Measurements from ENCODE around the gene NDUFV1. TPM values are rescaled to one million over a fixed set of nuclear protein-coding genes. Genes with fewer than 3 reads are reported as not detected.
A peak's percentile ranks its signal among the peaks of the same experiment; 100 is the strongest.

Gene NDUFV1
- total RNA-seq, 2 experiments from 2014 or later, result 250 to 258 TPM

- Mint-ChIP-seq H3K4me1 (ENCODE audit: low read depth) (peaks cover 11% of the 10 kb centered on the region), H3K36me3 (ENCODE audit: low read depth) (no peaks in the 10 kb centered on the region), H3K27me3 (ENCODE audit: low read depth) (peaks cover 33% of the 10 kb centered on the region), H3K4me3 (no peak overlapping the region), H3K9me3 (ENCODE audit: insufficient read depth) (no peaks in the 10 kb centered on the region), H3K27ac (no peak overlapping the region)
- ATAC-seq (no peak), DNase-seq (peak; percentile 30)
- ChIA-PET CTCF (interaction anchor here (0.9 to 5.7 kb wide), 3 partner anchors 10 to 53 kb away, joined by 4 to 20 read pairs (median 9); partner anchors contain the start of gene NUDT8), POLR2A (no interaction called here)
Observed at GRCh38 chr11:67576735-67577475, 29.8 kb upstream of the NDUFV1 start.

DNA sequence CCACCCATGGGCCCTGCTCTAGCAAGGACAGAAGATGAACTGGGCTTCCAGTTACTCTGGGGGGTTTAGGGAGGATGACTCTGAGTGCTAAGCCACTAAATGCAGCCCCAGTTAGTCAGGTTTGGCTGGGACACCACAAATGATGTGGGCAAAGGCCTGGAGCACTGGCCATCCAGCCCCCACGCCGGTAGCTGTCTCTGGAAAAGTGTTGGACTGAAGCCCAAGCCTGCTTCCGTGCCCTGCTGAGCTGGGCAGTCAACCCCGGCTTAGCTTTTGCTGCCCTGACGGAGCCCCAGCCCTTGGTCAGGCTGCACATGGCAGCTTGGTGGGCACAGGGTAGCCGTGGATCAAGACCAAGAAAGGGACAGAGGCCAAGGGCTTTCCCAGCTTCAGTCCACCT, 28.8 kb upstream of the NDUFV1 start:
- Mint-ChIP-seq H3K27me3 (ENCODE audit: low read depth) (peaks cover 35% of the 10 kb centered on the region), H3K9me3 (ENCODE audit: insufficient read depth) (no peaks in the 10 kb centered on the region), H3K4me1 (ENCODE audit: low read depth) (peaks cover 21% of the 10 kb centered on the region), H3K36me3 (ENCODE audit: low read depth) (no peaks in the 10 kb centered on the region), H3K27ac (no peak overlapping the region), H3K4me3 (no peak overlapping the region)
- ChIA-PET CTCF (interaction anchor here (2.5 to 5.7 kb wide), 2 partner anchors 11 to 52 kb away, joined by 9 to 20 read pairs; partner anchors contain the start of gene NUDT8), POLR2A (no interaction called here)
- ATAC-seq (no peak), DNase-seq (no peak)

- DNase-seq, result no peak
- no peak overlapping the region for H3K4me3 Mint-ChIP-seq
- ChIA-PET POLR2A (no interaction called here), CTCF (interaction anchor here (5.7 kb wide), 1 partner anchor 48 kb away, joined by 20 read pairs; the partner anchor contains the start of gene NUDT8)
- no peaks in the 10 kb centered on the region for H3K9me3 Mint-ChIP-seq (ENCODE audit: insufficient read depth)
- H3K36me3 Mint-ChIP-seq (ENCODE audit: low read depth), result peaks cover 22% of the 10 kb centered on the region
- no peak for ATAC-seq
- peaks cover 47% of the 10 kb centered on the region for H3K4me1 Mint-ChIP-seq (ENCODE audit: low read depth)
- H3K27me3 Mint-ChIP-seq (ENCODE audit: low read depth), result peaks cover 28% of the 10 kb centered on the region
- no peak overlapping the region for H3K27ac Mint-ChIP-seq
Observed at GRCh38 chr11:67581469-67581868, 25.3 kb upstream of the NDUFV1 start.

DNA sequence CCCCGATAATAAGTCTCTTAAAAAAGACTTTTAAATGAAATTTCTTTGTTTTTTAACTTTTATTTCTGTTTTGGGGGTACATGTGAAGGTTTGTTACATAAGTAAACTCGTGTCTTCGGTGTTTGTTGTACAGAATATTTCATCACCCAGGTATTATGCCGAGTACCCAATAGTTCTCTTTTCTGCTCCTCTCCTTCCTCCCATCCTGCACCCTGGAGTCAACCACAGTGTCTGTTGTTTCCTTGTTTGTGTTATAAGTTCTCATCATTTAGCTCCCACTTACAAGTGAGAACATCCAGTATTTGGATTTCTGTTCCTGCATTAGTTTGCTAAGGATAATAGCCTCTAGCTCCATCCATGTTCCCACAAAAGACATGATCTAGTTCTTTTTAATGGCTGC, 24.7 kb upstream of the NDUFV1 start:
- POLR2A ChIA-PET, result no interaction called here
- DNase-seq (no peak), ATAC-seq (no peak)
- CTCF ChIA-PET, result interaction anchor here (0.9 to 1.6 kb wide), 6 partner anchors 9 to 66 kb away, joined by 3 to 9 read pairs (median 4); partner anchors contain the start of gene NUDT8
- H3K4me3 Mint-ChIP-seq, result no peak overlapping the region
- peaks cover 28% of the 10 kb centered on the region for H3K27me3 Mint-ChIP-seq (ENCODE audit: low read depth)
- H3K4me1 Mint-ChIP-seq (ENCODE audit: low read depth), result peaks cover 51% of the 10 kb centered on the region
- H3K9me3 Mint-ChIP-seq (ENCODE audit: insufficient read depth), result no peaks in the 10 kb centered on the region
- peaks cover 27% of the 10 kb centered on the region for H3K36me3 Mint-ChIP-seq (ENCODE audit: low read depth)
- no peak overlapping the region for H3K27ac Mint-ChIP-seq

DNA sequence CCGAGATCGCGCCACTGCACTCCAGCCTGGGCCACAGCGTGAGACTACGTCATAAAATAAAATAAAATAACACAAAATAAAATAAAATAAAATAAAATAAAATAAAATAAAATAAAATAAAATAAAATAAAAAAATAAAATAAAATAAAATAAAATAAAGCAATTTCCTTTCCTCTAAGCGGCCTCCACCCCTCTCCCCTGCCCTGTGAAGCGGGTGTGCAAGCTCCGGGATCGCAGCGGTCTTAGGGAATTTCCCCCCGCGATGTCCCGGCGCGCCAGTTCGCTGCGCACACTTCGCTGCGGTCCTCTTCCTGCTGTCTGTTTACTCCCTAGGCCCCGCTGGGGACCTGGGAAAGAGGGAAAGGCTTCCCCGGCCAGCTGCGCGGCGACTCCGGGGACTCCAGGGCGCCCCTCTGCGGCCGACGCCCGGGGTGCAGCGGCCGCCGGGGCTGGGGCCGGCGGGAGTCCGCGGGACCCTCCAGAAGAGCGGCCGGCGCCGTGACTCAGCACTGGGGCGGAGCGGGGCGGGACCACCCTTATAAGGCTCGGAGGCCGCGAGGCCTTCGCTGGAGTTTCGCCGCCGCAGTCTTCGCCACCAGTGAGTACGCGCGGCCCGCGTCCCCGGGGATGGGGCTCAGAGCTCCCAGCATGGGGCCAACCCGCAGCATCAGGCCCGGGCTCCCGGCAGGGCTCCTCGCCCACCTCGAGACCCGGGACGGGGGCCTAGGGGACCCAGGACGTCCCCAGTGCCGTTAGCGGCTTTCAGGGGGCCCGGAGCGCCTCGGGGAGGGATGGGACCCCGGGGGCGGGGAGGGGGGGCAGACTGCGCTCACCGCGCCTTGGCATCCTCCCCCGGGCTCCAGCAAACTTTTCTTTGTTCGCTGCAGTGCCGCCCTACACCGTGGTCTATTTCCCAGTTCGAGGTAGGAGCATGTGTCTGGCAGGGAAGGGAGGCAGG, 23.2 kb upstream of the NDUFV1 start, which contains the start of gene GSTP1:
TSS of gene GSTP1 (plus strand) at position 566 of the 958 bp plus-strand sequence. CDS start at position 598, 32 bp downstream.
- Mint-ChIP-seq H3K4me1 (ENCODE audit: low read depth) (peaks cover 51% of the 10 kb centered on the region), H3K9me3 (ENCODE audit: insufficient read depth) (no peaks in the 10 kb centered on the region), H3K4me3 (peak within 1 kb of the TSS; percentile 88), H3K36me3 (ENCODE audit: low read depth) (peaks cover 37% of the 10 kb centered on the region), H3K27ac (peak within 1 kb of the TSS; percentile 82), H3K27me3 (ENCODE audit: low read depth) (peaks cover 24% of the 10 kb centered on the region)
- peak; percentile 86 for DNase-seq
- ChIA-PET POLR2A (interaction anchor here (0.5 to 3.0 kb wide), 5 partner anchors 9 to 615 kb away, joined by 3 to 13 read pairs (median 5); partner anchors contain the start of gene PTPRCAP), CTCF (interaction anchor here (0.6 to 2.2 kb wide), 13 partner anchors 8 to 755 kb away, joined by 3 to 11 read pairs (median 4); partner anchors contain the start of genes NUDT8 and PPP1CA)
- ATAC-seq, result peak; percentile 92

GRCh38 chr11:67584205-67584880, 22.4 kb upstream of the NDUFV1 start:
- peak overlapping the region; percentile 78 for H3K4me3 Mint-ChIP-seq
- peaks cover 20% of the 10 kb centered on the region for H3K27me3 Mint-ChIP-seq (ENCODE audit: low read depth)
- peak; percentile 55 for DNase-seq
- H3K4me1 Mint-ChIP-seq (ENCODE audit: low read depth), result peaks cover 47% of the 10 kb centered on the region
- peaks cover 37% of the 10 kb centered on the region for H3K36me3 Mint-ChIP-seq (ENCODE audit: low read depth)
- ATAC-seq, result peak; percentile 36
- CTCF ChIA-PET, result interaction anchor here (0.6 to 2.2 kb wide), 10 partner anchors 10 to 755 kb away, joined by 3 to 11 read pairs (median 4); partner anchors contain the start of gene PPP1CA
- no peaks in the 10 kb centered on the region for H3K9me3 Mint-ChIP-seq (ENCODE audit: insufficient read depth)
- POLR2A ChIA-PET, result interaction anchor here (0.5 to 3.0 kb wide), 5 partner anchors 8 to 614 kb away, joined by 3 to 13 read pairs (median 5); partner anchors contain the start of gene PTPRCAP
- H3K27ac Mint-ChIP-seq, result peak overlapping the region; percentile 79

DNA sequence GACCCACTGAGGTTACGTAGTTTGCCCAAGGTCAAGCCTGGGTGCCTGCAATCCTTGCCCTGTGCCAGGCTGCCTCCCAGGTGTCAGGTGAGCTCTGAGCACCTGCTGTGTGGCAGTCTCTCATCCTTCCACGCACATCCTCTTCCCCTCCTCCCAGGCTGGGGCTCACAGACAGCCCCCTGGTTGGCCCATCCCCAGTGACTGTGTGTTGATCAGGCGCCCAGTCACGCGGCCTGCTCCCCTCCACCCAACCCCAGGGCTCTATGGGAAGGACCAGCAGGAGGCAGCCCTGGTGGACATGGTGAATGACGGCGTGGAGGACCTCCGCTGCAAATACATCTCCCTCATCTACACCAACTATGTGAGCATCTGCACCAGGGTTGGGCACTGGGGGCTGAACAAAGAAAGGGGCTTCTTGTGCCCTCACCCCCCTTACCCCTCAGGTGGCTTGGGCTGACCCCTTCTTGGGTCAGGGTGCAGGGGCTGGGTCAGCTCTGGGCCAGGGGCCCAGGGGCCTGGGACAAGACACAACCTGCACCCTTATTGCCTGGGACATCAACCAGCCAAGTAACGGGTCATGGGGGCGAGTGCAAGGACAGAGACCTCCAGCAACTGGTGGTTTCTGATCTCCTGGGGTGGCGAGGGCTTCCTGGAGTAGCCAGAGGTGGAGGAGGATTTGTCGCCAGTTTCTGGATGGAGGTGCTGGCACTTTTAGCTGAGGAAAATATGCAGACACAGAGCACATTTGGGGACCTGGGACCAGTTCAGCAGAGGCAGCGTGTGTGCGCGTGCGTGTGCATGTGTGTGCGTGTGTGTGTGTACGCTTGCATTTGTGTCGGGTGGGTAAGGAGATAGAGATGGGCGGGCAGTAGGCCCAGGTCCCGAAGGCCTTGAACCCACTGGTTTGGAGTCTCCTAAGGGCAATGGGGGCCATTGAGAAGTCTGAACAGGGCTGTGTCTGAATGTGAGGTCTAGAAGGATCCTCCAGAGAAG, 21.6 kb upstream of the NDUFV1 start:
- peak overlapping the region; percentile 79 for H3K27ac Mint-ChIP-seq
- peaks cover 39% of the 10 kb centered on the region for H3K4me1 Mint-ChIP-seq (ENCODE audit: low read depth)
- ATAC-seq (no peak), DNase-seq (no peak)
- H3K4me3 Mint-ChIP-seq, result peak overlapping the region; percentile 78
- POLR2A ChIA-PET, result interaction anchor here (1.1 to 3.0 kb wide), 2 partner anchors 29 to 31 kb away, joined by 4 to 13 read pairs; no protein-coding TSS in a partner anchor
- H3K36me3 Mint-ChIP-seq (ENCODE audit: low read depth), result peaks cover 37% of the 10 kb centered on the region
- peaks cover 14% of the 10 kb centered on the region for H3K27me3 Mint-ChIP-seq (ENCODE audit: low read depth)
- H3K9me3 Mint-ChIP-seq (ENCODE audit: insufficient read depth), result no peaks in the 10 kb centered on the region
- CTCF ChIA-PET, result interaction anchor here (0.9 to 2.2 kb wide), 3 partner anchors 29 to 228 kb away, joined by 3 to 11 read pairs (median 5); no protein-coding TSS in a partner anchor

DNA sequence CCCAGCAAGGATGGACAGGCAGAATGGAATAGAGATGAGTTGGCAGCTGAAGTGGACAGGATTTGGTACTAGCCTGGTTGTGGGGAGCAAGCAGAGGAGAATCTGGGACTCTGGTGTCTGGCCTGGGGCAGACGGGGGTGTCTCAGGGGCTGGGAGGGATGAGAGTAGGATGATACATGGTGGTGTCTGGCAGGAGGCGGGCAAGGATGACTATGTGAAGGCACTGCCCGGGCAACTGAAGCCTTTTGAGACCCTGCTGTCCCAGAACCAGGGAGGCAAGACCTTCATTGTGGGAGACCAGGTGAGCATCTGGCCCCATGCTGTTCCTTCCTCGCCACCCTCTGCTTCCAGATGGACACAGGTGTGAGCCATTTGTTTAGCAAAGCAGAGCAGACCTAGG, 20.8 kb upstream of the NDUFV1 start:
- H3K27ac Mint-ChIP-seq, result peak overlapping the region; percentile 74
- peaks cover 39% of the 10 kb centered on the region for H3K4me1 Mint-ChIP-seq (ENCODE audit: low read depth)
- POLR2A ChIA-PET, result interaction anchor here (1.1 to 3.0 kb wide), 2 partner anchors 28 to 30 kb away, joined by 4 to 13 read pairs; no protein-coding TSS in a partner anchor

GRCh38 chr11:67586568-67587250, 20.0 kb upstream of the NDUFV1 start:
- H3K27me3 Mint-ChIP-seq (ENCODE audit: low read depth), result peaks cover 3% of the 10 kb centered on the region
- peak overlapping the region; percentile 22 for H3K27ac Mint-ChIP-seq
- ATAC-seq, result no peak
- H3K4me1 Mint-ChIP-seq (ENCODE audit: low read depth), result peaks cover 39% of the 10 kb centered on the region
- DNase-seq, result no peak
- H3K36me3 Mint-ChIP-seq (ENCODE audit: low read depth), result peaks cover 37% of the 10 kb centered on the region
- no peak overlapping the region for H3K4me3 Mint-ChIP-seq
- POLR2A ChIA-PET, result no interaction called here
- CTCF ChIA-PET, result interaction anchor here (0.8 to 1.8 kb wide), 2 partner anchors 28 to 43 kb away, joined by 3 to 5 read pairs; partner anchors contain the start of gene NUDT8
- no peaks in the 10 kb centered on the region for H3K9me3 Mint-ChIP-seq (ENCODE audit: insufficient read depth)

More for the DNA sequence above, 20.8 kb upstream of the NDUFV1 start:
- H3K4me3 Mint-ChIP-seq, result no peak overlapping the region
- H3K36me3 Mint-ChIP-seq (ENCODE audit: low read depth), result peaks cover 37% of the 10 kb centered on the region
- CTCF ChIA-PET, result interaction anchor here (1.8 kb wide), 1 partner anchor 29 kb away, joined by 5 read pairs; no protein-coding TSS in a partner anchor
- no peaks in the 10 kb centered on the region for H3K9me3 Mint-ChIP-seq (ENCODE audit: insufficient read depth)
- ATAC-seq (no peak), DNase-seq (no peak)
- H3K27me3 Mint-ChIP-seq (ENCODE audit: low read depth), result peaks cover 9% of the 10 kb centered on the region

All from activated CD8-positive, alpha-beta T cell treated with anti-CD3 and anti-CD28 coated beads, Interleukin-2, amount 10 ng/mL, durations not matched to agents 7 days and 5 days (primary cell).